Activated CD4-positive, CD25-positive, alpha-beta regulatory T cell treated with anti-CD3 and anti-CD28 coated beads, Interleukin-2, amount 50 U/mL, for 72 hours (primary cell): ENCODE results near the gene RASA4B.
"Not testable (repeated sequence)": the region's sequence is repeated elsewhere in the genome, so short reads cannot be mapped to it uniquely, and the experiment has no call there.

Experiments used
- DNase-seq: peaks from one replicate; pipeline ENCODE4 v3.0.0; 2021

The RASA4B gene

DNA sequence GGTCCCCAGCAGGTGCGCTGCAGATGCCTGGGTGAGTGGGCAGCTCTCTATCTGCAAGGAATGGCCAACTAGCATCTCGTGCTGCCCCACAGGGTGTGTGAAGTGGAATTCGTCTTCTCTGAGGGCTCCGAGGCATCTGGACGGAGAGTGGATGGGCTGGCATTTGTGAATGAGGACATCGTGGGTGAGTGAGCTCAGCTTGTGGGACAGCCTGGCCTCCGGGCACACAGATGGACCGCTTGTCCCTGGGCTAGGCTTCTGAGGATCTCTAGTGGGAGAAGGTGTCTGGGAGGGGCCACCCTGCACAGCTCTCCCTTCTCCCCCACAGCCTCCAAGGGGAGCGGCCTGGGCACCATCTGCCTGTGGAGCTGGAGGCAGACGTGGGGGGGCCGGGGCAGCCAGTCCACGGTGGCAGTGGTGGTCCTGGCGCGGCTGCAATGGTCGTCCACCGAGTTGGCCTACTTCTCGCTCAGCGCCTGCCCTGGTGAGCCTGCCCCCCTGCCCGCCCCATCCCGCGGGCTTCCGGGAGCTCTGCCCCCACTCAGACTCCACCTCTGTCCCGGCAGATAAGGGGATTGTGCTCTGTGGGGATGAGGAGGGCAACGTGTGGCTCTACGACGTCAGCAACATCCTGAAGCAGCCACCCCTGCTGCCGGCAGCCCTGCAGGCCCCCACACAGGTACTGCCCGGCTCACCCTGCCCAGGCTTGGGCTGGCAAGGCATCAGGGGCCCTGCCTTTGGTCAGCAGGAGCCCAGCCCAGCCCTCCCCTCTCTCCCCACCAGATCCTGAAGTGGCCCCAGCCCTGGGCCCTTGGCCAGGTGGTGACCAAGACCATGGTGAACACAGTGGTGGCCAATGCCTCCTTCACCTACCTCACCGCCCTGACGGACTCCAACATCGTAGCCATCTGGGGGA lies 45.2 kb downstream of the RASA4B start:
- DNase-seq, result no peak

DNA sequence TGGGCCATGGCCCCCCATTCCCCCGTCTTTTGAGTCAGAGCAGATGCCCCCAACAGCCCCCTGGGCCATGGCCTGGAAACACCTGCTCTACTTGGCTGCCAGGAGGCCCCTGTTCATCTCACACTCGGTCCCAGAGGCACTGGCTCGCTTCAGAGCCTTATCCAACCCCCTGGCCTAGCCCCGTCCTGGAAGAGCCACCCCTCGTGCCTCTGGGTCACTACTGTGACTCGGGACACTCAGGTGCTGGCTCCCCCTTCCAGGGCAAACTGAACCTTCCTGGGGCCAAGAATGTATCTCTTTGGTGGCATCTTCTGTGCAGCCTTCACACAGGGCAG lies 45.8 kb downstream of the RASA4B start:
- DNase-seq, result no peak

DNA sequence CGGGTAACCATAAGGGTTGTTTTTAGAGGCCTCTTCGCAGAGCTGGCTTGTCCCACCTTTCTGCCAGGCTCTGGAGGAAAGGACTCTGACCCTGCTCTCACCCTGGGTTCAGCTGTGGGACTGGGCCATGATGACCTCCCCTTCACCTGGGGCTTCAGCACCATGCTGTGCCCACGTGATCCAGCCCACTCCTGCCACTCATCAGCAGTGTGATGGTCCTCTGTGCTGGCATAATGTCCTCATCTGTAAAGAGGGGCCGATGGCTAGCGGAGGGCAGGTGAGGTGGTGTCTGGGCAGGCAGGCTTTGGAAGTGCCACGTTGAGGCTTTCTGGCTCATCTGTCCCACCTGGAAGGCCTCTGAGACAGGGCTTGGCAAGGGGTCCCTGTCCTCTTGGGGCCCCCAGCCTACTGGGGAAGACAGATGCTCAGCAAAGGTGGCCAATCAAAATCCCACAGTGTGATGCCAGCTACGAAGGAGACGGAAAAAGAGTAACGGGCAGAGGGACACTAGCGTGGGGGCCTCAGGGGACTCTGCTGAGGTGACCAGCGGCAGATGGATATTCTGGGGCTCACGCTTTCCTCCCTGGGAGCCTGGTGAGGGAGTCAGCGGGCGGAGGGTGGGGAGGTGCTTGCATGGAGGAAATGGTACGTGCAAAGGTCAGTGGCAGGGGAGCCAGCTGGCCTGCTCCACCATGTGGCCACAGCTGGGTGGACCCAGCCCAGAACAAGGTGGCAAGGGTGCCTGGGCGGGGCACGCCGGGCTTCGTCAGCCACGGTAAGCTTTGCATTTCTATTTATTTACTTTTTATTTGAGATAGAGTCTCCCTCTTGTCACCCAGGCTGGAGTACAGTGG lies 47.4 kb downstream of the RASA4B start:
- no peak for DNase-seq

DNA sequence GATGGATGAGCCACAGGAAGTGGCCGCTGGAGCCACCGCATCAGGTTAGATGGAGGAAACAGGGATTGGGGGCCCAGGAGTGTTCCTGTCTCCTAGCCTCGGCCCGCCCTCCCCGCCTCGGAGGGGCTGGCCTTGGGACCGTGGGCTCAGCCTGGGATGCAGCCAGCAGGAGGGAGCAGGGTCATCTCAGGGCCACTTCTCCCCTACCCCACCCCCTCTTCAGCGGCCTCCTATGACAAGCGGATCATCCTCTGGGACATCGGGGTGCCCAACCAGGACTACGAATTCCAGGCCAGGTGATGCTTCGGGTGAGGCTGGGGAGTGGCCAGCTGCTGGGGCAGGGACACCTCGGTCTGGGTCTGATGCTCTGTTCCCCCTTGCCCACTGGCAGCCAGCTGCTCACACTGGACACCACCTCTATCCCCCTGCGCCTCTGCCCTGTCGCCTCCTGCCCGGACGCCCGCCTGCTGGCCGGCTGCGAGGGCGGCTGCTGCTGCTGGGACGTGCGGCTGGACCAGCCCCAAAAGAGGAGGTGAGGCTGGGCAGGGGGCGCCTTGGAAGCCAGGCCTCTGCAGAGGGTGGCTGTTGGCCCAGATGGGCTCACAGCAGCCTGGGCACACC lies 48.1 kb downstream of the RASA4B start:
- DNase-seq, result no peak

DNA sequence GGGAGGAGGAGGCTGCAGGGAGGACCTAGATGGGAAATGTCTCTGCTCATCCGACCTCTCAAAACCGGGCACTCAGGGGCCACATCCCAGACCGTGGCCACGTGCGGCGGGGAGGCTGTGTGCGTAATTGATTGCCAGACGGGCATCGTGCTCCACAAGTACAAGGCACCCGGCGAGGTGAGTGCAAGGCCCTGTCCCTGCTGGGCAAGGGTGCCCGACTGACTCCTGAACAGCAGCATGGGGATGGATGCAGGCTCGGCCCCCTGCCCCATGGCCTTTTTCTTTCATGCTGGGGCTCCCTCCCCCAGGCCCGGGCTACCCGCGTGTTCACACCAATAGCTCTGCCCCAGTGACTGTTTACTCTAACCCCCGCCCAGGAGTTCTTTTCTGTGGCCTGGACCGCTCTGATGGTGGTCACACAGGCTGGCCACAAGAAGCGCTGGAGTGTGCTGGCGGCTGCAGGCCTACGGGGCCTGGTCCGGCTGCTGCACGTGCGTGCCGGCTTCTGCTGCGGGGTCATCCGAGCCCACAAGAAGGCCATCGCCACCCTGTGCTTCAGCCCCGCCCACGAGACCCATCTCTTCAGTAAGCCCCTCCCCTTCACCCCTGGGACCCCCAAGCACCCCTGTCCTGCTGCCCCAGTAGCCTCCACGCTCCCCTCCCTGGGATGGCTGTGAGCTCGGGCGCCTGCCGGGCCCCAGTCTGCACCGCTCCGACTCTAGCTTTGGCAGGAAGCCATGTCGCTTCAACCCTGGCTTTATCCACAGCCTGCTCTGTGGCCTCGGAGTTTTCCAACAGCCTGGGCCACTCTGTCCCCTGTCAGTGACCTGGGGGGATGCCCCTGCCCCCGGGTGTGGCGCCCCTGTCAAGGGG lies 48.9 kb downstream of the RASA4B start:
- no peak for DNase-seq

DNA sequence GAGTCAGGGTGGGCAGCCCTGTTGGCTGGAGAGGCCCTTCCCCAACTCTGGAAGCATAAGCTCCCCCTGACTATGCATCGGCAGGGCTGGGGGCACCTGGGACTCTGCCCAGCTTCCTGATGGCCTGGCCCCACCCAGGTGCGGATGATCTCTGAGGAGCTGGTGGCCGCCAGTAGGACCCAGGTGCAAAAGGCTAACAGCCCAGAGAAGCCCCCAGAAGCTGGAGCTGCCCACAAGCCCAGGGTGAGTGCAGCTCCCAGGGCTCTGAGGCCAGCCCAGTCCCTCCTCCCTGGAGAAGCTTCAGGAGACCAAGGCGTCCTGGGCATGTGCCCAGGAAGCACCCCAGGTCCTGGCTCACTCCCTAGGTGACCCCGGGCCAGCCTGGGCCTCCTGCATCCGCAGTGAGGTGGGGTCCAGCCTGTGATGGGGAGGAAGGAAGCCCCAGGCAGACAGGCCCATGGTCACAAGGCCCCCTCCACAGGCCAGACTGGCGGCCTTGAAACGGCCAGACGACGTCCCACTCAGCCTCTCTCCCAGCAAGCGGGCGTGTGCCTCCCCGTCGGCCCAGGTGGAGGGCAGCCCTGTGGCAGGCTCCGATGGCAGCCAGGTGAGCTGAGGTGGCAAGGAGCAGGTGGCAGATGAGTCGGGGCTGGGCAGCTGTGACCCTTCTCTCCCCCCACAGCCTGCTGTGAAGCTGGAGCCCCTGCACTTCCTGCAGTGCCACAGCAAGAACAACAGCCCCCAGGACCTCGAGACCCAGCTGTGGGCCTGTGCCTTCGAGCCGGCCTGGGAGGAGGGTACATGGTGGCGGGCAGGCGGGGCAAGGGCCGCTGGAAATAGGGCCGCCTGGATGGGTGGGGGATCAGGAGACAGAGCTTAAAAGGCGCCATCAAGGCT lies 49.7 kb downstream of the RASA4B start:
- DNase-seq, result no peak

DNA sequence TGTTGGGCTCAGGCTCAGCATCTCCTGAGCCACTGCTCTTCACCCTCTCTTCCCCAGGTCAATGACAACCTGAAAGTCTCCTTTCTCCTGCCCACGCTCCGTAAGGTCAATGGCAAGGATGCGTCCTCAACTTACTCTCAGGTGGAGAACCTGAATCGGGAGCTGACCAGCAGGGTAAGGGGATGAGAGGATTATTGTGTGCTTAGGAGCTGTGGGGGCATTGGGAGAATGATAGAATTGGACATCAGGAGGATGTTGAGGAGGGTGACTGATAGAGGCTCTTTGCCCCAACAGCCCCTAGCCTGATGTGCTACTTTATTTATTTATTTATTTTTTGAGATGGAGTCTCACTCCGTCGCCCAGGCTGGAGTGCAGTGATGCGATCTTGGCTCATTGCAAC lies 51.5 kb downstream of the RASA4B start:
- DNase-seq, result no peak

DNA sequence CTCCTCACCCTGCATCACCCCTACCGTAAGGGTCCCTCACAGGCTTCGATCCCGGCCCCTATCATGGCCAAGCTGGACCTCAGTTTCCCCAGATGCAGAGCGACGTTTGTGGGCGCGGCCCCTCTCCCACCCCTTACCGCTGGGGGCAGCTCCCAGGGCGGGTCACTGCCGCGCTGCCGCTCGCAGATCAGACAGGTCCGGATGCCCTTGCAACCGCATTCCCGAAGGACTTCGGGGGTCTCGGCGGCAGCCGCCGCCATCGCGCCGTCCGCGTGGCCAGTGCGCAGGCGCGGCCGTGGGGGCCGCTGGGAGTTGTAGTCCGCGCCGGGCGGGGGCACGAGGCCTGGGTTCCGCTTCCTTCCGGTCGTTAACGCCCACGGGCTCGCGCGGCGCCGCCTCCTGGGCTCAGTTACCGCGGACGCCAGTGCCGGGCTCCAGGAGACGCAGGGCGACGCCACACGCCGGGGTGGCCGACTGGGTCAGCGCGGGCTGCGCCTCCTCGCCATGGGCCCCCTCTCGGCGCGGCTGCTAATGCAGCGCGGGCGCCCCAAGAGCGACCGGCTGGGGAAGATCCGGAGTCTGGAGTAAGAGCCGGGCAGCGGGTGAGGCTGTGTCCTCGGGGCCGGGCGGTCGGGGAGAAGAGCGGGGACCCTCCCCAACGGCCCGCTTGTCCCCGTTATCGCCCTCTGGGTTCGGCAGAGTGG lies 52.8 kb downstream of the RASA4B start, which contains the start of the genes ALKBH4 and LRWD1:
Gene ALKBH4, minus strand, starts transcription at position 287 of the 704 bp plus-strand sequence. Its CDS starts 27 bp downstream, at position 260.
Gene LRWD1, plus strand, starts transcription at position 408 of the 704 bp plus-strand sequence. Its CDS starts 97 bp downstream, at position 505.
- DNase-seq, result peak; percentile 99

DNA sequence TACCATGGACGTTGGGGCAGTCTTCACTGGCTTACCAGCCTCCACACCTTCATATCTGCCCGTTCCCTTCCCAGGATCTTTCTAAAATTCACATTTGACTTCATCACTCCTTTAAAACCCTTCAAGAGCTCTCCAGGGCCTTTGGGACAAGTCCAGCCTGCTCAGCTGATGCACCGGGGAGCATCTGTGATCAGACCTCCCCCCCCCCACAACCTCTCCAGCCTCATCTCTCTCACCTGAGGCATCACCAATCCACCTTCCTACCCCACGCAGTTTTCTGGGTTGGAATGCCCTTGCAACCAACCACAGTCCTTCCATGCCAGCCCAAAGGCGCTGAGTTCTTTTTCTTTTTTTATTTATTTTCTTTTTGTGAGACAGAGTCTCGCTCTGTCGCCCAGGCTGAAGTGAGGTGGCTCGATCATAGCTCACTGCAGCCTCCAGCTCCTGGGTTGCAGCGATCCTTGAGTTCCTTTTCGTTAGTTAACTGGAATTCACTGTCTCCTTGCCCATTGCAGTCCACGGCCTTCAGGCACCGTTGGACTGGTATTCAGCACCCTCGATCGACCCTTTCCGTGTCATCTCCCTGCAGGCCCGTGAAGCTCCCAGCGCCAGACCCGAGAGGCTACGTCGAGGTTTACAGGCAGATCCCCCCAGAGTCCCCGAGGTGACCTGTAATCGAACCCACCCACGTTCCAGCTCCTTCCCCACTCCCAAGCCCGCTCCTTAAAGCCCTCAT lies 53.6 kb downstream of the RASA4B start:
- DNase-seq, result no peak

DNA sequence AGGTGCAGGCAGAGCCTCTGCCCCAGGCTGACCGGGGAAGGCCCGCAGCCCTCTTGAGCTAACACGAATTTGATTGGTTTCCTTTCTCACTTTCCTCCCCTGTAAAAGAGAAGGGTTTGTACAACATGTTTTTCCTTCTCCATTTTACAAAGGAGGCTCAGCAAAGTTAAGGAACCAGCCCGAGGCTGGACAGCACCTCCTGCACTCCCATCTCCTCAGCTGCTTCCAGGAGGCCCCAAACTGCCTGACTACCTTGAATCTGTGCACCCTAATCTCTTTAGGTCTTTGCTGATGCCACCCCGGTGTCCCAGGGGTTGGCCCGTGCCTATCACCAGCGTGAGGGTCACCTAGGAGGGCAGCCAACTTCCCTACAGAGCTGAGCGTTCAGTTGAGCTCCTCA lies 57.1 kb downstream of the RASA4B start:
- DNase-seq, result no peak

DNA sequence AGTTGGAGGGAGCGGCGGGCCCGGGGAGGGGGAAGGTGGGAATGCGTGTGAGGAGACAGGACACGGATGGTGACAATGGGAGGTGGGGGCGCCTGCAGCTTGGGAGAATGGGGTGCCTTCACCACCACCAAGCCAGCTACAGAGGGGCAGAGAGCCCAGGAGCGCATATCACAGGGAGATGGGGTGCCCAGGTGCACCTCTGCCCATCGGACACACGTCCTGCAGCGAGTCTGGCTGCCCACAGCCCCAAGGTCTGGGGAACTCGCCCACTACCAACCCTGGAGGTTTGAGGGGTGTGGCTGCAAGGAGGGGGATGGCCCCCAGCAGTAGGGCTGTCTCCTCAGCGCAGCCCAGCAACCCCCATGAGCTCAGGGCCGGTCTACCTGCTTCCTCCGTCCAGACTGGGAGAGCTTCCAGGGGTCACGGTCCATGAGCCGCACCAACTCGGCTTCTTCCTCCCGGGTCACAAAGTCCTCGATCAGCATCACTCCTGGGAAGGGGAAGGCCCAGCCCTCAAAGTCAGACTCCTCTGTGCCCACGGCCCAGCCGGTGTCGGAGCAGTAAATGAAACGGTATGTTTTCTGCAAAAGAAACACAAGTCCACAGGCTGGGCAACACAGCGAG lies 58.2 kb downstream of the RASA4B start:
- DNase-seq, result no peak

DNA sequence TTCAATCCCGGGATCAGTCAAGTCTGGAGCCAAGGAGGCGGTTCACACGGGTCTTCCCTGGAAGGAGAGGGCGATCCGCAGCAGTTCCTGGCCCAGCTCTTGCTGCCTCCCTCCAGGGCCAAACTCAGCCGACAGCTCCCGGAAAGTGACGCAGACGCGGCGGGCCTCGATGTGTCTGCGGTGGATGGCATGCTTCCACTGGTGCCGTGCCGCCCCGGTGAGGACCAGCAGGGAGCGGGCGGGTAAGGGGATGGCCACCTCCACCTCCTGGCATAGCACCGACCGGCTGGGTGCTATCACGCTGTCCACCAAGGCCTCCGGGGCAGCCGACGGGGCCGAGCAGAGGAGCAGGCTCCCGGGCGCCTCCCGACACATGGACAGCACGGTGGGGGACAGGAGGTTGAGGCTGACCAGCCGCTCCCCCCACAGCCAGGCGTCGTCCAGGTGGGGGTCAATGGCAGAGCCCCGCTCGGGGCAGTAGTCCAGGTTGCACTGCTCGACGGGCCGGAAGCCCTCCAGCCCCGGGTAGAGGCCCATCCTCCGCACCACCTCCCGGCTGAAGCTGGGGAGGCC lies 60.1 kb downstream of the RASA4B start:
- no peak for DNase-seq

DNA sequence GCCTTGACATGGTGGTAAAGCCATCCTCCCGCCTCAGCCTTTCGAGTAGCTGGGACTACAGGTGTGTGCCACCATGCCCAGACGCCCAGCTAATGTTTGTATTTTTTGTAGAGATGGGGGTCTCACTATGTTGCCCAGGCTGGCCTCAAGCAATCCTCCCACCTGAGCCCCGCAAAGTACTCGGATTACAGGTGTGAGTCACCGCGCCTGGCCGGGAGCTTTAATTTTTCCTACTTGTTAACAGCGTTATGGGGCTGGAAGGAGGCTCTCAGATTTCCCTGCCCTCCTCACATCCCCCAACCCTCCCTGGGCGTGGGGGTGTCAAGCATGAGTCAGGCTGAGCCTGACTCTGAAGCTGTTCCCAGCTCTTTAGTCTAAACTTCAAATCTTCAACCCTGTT lies 61.2 kb downstream of the RASA4B start:
- DNase-seq, result no peak

DNA sequence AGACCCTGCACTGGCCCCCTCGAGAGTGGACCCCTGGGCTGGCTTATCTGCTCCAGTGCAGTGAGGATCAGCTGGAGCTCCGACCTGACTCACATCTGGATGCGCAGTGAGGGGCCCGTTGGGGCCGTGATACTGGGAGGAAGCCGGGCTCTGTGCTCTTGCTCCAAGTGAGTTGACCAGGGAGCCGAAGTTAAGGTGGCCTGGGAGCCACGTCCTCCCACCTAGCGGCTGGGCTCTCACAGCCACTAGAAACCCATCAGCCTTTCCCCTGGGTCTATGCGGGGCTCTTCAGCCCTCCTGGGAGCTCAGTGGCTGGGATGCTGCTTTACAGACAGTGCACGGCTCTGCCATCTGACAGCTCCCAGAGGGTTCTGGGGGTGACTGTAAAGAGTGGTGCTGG lies 62.0 kb downstream of the RASA4B start:
- DNase-seq, result no peak

DNA sequence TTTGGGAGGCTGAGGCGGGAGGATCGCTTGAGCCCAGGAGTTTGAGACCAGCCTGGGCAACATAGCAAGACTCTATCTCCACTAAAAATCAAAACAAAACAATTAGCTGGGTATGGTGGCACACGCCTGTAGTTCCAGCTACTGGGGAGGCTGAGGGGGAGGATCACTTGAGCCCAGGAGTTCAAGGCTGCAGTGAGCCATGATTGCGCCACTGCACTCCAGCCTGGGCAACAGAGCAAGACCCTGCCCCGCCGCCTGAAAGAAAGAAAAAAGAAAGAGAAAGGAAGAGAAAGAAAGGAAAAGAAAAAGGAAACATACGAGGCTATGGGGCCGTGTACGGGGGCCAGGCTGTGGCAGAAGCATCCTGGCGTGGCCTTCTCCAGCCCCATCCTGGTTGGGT lies 62.6 kb downstream of the RASA4B start:
- DNase-seq, result not testable (repeated sequence)

DNA sequence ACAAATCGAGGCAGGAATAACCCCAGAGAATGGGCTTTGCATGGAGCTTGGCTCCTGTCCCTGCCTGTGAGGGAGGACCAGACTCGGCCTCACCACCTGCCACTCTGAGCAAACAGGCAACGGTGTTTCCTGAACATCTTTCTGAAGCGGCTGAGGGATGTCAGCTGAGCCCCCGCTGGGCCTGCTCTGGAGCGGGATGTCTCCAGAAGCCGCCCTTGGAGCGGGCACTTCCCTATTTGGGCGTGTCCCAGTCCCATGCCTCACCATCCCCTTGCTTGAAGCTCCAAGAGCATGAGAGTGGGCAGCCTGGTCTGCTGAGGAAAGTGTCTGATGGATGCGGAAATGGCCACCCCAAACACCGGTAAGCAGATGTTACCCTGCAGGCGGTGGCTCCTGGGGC lies 63.1 kb downstream of the RASA4B start:
- no peak for DNase-seq

DNA sequence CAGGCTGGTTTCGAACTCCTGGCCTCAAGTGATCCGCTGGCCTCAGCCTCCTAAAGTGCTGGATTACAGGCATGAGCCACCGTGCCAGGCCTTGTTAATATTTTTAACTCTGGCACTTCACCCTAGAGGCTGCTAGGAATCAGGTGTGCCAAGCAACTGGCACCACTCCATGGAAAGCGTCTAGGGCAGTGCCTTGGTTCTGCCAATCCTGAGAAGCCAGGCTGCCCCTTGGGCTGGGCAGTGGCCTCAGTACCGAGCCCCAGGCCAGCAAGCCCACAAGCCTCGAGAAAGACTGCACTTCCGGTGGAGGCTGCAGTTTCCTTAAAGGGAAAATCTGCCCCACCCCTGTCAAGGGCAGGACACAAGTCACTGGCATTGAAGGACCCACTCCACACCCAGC lies 64.3 kb downstream of the RASA4B start:
- no peak for DNase-seq

DNA sequence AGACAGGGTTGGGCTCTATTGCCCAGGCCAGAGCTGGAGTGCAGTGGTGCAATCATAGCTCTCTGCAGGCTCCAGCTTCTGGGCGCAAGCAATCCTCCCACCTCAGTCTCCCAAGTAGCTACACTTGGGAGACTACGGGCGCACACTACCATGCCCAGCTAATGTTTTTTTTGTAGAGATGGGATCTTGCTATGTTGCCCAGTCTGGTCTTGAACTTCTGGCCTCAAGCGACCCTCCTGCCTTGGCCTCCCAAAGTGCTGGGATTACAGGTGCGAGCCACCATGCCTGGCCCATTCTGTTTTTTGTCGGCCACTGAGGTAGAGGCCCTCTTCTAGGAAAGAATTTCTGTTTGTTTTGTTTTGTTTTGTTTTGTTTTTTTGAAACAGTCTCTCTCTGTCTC lies 65.1 kb downstream of the RASA4B start:
- no peak for DNase-seq
